Epidermal melanocyte (primary cell): ENCODE results near the gene ATG14.
"Not testable (repeated sequence)": the region's sequence is repeated elsewhere in the genome, so short reads cannot be mapped to it uniquely, and the experiment has no call there.

ENCODE experiments used
- DNase-seq: peaks from one replicate; pipeline ENCODE4 v3.0.0; 2011; ENCODE audit warnings: low spot score; ENCODE audit not compliant: insufficient read length

The ATG14 gene

GRCh38 chr14:55433880-55434804 lies 22.5 kb upstream of the ATG14 start:
- no peak for DNase-seq

- DNase-seq: no peak
Measured at GRCh38 chr14:55432628-55433027, 21.0 kb upstream of the ATG14 start.

DNA sequence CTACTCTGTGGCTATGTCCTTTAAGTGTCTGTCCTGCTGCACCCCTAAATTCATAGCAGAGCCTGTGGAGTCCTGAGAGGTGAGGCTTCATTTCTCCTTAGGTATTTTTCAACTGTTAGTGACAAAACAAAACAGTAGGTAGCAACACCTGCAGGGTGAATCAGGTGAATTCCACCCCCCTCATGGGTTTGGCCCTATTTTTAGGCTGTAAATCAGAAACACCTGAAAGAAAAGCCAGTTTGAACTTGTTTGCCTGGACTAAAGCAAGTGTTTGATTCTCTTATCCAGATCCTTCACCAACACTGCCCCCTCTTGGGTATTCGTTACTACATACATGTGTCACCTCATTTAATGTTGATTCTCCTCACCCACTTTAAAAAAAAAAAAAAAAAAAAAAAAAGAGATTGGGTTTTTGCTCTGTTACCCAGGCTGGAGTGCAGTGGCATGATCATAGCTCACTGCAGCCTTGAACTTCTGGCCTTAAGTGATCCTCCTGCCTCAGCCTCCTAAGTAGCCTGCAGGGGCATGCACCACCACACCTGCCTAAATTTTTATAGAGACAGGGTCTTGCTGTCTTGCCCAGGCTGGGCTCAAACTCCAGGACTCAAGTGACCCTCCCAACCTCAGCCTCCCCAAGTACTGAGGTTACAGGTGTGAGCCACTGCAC lies 18.5 kb upstream of the ATG14 start:
- DNase-seq: no peak

- DNase-seq: no peak
Measured at GRCh38 chr14:55427439-55427838, 15.8 kb upstream of the ATG14 start.

DNA sequence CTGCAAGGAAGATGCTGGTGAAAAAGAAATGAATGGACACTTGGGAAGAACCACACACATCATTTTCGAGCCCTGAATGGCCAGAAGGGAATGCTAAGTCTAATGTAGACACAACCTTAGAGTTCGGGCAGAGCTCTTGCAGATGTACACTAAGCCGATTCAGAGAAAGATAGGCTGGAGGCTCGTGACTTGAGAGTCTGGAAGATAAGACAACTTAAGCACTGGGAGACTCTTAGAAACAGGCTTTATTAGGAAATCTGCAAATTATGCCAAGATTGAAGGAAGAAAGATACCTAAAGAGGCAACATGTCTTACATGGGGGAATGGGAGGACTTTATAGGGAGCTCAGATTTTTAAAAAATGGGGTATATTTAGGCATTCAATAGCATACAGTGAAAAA lies 15.3 kb upstream of the ATG14 start:
- no peak for DNase-seq

DNA sequence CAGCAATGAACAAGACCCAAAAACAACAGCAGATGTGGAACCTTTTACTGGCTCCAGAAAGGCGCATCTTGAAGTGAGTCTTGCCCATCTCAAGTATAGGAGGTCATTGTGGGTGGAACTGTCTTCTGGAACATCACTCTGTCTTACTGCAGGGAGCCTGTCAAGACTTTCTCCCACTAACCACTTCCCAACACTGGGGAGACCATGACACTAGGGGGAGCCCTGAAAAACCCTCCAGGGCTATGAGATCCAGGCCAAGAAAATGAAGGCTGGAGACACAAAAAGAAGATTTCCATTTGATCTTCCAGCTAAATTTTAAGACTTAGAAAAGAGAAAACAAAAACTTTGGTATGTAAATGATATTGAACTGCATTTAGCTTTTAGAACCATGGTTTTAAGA lies 13.5 kb upstream of the ATG14 start:
- DNase-seq: no peak

GRCh38 chr14:55423969-55424368 lies 12.3 kb upstream of the ATG14 start:
- DNase-seq: no peak

DNA sequence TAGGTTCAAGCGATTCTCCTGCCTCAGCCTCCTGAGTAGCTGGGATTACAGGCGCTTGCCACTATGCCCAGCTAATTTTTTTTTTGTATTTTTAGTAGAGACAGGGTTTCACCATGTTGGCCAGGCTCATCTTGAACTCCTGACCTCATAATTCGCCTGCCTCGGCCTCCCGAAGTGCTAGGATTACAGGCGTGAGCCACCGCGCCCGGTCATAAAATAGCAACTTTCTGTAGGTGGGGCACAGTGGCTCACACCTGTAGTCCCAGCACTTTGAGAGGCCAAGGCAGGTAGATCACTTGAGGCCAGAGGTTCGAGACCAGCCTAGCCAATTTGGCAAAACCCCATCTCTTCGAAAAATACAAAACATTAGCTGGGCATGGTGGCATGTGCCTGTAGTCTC lies 10.7 kb upstream of the ATG14 start:
- not testable (repeated sequence) for DNase-seq

GRCh38 chr14:55419663-55420062 lies 8.0 kb upstream of the ATG14 start:
- no peak for DNase-seq

GRCh38 chr14:55418411-55418810 lies 6.8 kb upstream of the ATG14 start:
- no peak for DNase-seq

- no peak for DNase-seq
Measured at GRCh38 chr14:55417955-55418354, 6.3 kb upstream of the ATG14 start.

GRCh38 chr14:55416866-55417265 lies 5.2 kb upstream of the ATG14 start:
- DNase-seq: no peak

GRCh38 chr14:55414551-55414950 lies 2.9 kb upstream of the ATG14 start:
- DNase-seq: no peak

DNA sequence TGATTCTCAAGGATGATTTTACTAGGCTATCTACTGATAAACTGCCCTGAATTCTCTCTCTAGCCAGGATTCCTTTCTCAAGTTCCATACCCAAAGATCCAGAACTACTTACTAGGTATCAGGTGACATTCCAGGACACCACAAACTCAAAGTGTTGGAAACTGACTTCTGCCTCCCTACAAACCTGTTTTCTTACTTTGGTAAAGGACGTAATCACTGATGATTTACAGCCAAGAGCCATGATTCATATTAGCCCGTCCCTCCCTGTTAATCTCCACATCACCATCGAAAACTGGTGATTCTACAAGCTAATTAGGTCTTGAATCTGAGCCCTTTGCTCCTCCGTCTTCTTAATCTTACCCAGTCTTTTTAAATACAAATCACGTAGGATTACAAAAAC lies 1.0 kb upstream of the ATG14 start:
- DNase-seq: no peak

DNA sequence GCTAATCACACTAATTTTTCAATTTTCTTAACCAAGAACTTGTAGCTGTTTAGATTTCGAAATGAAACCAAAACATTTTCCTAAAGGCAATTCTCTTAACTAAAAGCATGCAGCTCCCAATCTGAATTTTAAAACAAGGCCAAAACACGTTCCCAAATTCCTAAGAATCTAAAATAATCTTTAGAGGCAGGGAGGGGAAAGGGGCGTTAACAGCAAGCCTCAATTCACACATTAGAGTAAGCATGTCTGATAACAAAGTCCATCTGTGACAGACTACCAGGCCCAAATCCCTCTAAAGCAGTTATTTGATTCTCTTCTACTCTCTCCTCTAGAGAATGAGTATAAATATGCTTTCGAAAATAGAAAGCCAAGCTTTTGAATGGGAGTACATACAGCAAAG lies 754 bp downstream of the ATG14 start:
- no peak for DNase-seq

DNA sequence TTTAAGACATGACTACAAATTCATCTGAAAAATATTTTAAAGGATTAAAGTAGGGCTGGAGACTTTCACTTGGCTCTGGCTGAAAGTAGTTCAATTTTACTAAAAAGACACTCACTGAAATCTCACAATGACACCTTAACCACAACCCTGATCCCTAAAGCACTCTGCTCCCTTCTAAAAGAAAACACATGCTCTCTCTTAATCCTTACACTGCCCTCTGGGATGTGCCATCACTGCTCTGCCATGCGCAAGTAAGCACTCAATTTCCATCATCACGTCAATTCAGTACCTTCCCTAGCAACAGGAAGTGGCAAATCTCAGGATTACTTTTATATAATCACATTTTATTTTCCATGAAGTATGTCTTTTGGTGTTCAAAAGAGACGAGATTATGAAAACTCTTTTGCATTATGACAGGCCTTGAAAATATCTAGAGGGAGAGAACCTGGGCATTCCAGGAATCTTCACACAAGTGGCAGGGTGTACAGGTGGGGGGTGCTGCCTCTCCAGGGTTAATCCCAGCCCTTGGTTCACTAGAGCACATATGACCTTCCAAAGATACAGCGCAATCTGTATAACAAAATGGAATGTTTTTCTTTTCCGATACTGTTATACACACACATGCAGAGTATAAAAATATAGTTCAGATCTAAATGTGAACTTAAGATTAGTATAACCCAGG lies 7.3 kb downstream of the ATG14 start:
- no peak for DNase-seq

DNA sequence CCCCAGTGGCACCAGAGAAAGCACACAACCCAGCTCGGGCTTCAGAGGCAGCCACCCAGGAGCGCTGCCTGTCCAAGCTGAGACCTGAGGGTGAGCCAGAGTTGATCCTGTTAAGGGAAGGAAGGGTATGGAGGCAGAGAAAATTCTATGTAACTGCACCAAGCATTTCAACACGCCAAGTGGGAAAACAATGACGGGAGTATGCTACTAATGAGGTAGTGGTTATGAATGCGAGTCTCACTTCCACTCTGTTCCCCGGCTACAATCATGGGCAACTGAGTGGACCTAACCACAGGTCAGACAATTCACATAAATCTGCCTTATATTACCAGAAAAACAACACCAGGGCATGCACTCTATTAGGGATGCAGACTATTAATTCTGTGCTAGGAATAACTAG lies 9.9 kb downstream of the ATG14 start:
- DNase-seq: no peak

- DNase-seq: no peak
Measured at GRCh38 chr14:55399852-55400251, 11.8 kb downstream of the ATG14 start.

DNA sequence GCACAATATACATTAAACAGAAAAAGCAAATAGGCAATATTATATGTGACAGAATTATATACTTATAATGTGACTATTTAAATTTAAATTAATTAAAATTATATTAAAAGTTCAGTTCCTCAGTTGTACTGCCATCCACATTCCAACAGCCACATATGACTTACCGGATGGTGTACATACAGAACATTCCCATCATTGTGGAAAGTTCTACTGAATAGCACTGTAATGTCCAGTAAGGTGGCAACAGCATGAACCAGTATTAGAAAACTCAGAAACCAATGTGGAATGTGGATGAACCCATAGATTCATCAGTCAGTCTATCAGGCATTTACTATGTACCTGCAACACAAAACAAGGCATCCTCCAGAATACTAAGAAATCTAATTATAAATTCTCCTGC lies 12.4 kb downstream of the ATG14 start:
- no peak for DNase-seq

DNA sequence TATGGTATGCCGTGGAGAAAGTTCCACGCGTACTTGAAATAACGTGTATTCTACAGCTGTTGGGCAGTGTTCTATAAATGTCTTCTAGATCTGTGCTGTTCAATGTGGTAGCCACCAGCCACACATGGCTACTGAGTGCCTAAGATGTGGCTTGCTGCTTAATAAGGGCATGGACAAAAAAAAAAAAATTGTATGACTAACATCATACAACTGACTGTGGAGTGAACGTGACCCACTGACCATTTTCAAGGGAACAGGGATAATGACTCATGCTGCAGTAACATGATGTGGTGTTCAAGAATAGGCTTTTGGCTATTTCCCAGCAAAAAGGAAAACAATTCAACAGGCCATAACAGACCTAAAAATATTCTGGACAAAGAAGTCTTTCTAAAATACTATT lies 13.0 kb downstream of the ATG14 start:
- DNase-seq: peak; percentile 21

DNA sequence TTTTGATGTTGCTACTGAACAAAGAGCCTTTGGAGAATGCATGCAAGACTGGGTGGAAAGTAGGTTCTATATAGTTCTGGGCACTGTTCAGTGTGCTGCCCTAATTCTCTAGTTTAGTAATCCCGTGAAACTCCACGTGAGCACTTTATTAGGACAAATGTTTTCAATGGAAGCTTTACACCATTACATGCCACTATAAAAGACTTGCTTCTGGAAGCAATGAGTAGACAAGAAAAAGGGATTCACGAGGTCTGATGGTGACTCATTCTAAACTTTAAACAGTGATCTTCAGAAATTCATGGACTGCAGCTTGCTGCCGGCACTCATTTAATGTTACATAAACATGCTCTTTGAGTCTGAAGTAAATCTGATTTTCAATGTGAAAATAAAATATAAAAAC lies 22.3 kb downstream of the ATG14 start:
- DNase-seq: peak; percentile 28

GRCh38 chr14:55388160-55388559 lies 23.5 kb downstream of the ATG14 start:
- no peak for DNase-seq
